Endodermal cell (in vitro differentiated cells): ENCODE results near the gene ACOT9. TPM values are rescaled to one million over a fixed set of nuclear protein-coding genes. Genes with fewer than 3 reads are reported as not detected.

Experiments
- DNase-seq: peaks from one replicate; pipeline ENCODE4 v3.0.0-alpha.2; 2017
- H3K27ac ChIP-seq: 2 replicates; pipeline ENCODE4 v1.5.1; 2013; ENCODE audit warnings: mild to moderate bottlenecking, low read depth, low read length, moderate library complexity
- H3K27me3 ChIP-seq: 2 replicates; pipeline ENCODE4 v1.6.1; 2013; ENCODE audit warnings: mild to moderate bottlenecking, low read length, moderate library complexity; ENCODE audit not compliant: insufficient read depth, control insufficient read depth, poor library complexity, severe bottlenecking
- H3K36me3 ChIP-seq: 2 replicates; pipeline ENCODE4 v1.7.0; 2013; ENCODE audit warnings: mild to moderate bottlenecking, low read length, moderate library complexity; ENCODE audit not compliant: control insufficient read depth, insufficient read depth
- H3K4me1 ChIP-seq: one replicate; pipeline ENCODE4 v1.7.0; 2013; ENCODE audit warnings: low read length; ENCODE audit not compliant: control insufficient read depth, insufficient read depth
- H3K4me3 ChIP-seq: 2 replicates; pipeline ENCODE4 v1.5.1; 2013; ENCODE audit warnings: mild to moderate bottlenecking, low read length, moderate library complexity
- H3K9ac ChIP-seq: 2 replicates; pipeline ENCODE4 v1.6.1; 2013; ENCODE audit warnings: mild to moderate bottlenecking, low read length, moderate library complexity; ENCODE audit not compliant: poor library complexity, severe bottlenecking; ENCODE audit errors: extremely low read depth
- H3K9me3 ChIP-seq: 2 replicates; pipeline ENCODE4 v1.6.1; 2013; ENCODE audit warnings: mild to moderate bottlenecking, low read length, moderate library complexity; ENCODE audit not compliant: control insufficient read depth
- H3K27ac Mint-ChIP-seq: 2 replicates; pipeline ENCODE4 v1.8.0; 2020; ENCODE audit warnings: mixed read lengths
- H3K27me3 Mint-ChIP-seq: 2 replicates; pipeline ENCODE4 v1.8.0; 2021; ENCODE audit warnings: mild to moderate bottlenecking, mixed read lengths; ENCODE audit not compliant: insufficient read depth
- H3K36me3 Mint-ChIP-seq: 2 replicates; pipeline ENCODE4 v1.8.0; 2020; ENCODE audit warnings: low read depth, mixed read lengths
- H3K4me1 Mint-ChIP-seq: 2 replicates; pipeline ENCODE4 v1.8.0; 2020; ENCODE audit warnings: mixed read lengths
- H3K4me3 Mint-ChIP-seq: 2 replicates; pipeline ENCODE4 v1.8.0; 2020; ENCODE audit warnings: mild to moderate bottlenecking, moderate library complexity, mixed read lengths
- H3K9me3 Mint-ChIP-seq: 2 replicates; pipeline ENCODE4 v1.8.0; 2020; ENCODE audit warnings: mild to moderate bottlenecking, mixed read lengths
- WGBS, 2 experiments: methylation state at CpG; one replicate each; pipeline versions ENCODE4 v1.1.5 to v1.1.7; 2013; ENCODE audit warnings: missing lambda C conversion rate in 2 of 2, mixed read lengths in 1 of 2; ENCODE audit not compliant: insufficient coverage in 1 of 2, insufficient read length in 1 of 2; 5-methylcytosine and 5-hydroxymethylcytosine counted together
- total RNA-seq, 2 donors: library from RNA; stranded (reverse); fragmentation: NEBNext Ultra II Directional in 1 of 2; extraction: Animal tissue kit (Norgen Biotek cat#: 25700) in 1 of 2; gene quantifications; 2 replicates in 1 of 2; 3 replicates in 1 of 2; pipeline ENCODE4 v1.2.1, GENCODE V29; 2021
- TF ChIP-seq, protein P1 (sequence below): fragments of 200-600 bp; sonication (generic); conservative IDR thresholded peaks from 2 replicates; pipeline ENCODE4 v1.5.0; 2021; ENCODE audit warnings: antibody characterized with exemption, mild to moderate bottlenecking

ACOT9 gene
- total RNA-seq, 2 donors from 2014 or later = 34.6 to 58.4 TPM

- H3K27ac ChIP-seq = no peak overlapping the region
- Mint-ChIP-seq H3K9me3 (no peaks in the 10 kb centered on the region), H3K36me3 (peaks cover 21% of the 10 kb centered on the region), H3K4me1 (peaks cover 26% of the 10 kb centered on the region), H3K4me3 (no peak overlapping the region), H3K27ac (no peak overlapping the region), H3K27me3 (no peaks in the 10 kb centered on the region)
- TF ChIP-seq, protein P1, sequence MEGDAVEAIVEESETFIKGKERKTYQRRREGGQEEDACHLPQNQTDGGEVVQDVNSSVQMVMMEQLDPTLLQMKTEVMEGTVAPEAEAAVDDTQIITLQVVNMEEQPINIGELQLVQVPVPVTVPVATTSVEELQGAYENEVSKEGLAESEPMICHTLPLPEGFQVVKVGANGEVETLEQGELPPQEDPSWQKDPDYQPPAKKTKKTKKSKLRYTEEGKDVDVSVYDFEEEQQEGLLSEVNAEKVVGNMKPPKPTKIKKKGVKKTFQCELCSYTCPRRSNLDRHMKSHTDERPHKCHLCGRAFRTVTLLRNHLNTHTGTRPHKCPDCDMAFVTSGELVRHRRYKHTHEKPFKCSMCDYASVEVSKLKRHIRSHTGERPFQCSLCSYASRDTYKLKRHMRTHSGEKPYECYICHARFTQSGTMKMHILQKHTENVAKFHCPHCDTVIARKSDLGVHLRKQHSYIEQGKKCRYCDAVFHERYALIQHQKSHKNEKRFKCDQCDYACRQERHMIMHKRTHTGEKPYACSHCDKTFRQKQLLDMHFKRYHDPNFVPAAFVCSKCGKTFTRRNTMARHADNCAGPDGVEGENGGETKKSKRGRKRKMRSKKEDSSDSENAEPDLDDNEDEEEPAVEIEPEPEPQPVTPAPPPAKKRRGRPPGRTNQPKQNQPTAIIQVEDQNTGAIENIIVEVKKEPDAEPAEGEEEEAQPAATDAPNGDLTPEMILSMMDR = no peak
- H3K36me3 ChIP-seq = no peaks in the 10 kb centered on the region
- no peak overlapping the region for H3K9ac ChIP-seq
- no peaks in the 10 kb centered on the region for H3K9me3 ChIP-seq
- H3K4me3 ChIP-seq = no peak overlapping the region
- no peaks in the 10 kb centered on the region for H3K4me1 ChIP-seq
- no peaks in the 10 kb centered on the region for H3K27me3 ChIP-seq
- peak; percentile 50 for DNase-seq
- 90 to 91% methylated on average over 2 to 7 of the region's 8 CpGs for WGBS, 2 experiments
These were observed 46.5 kb upstream of the ACOT9 start for GRCh38 chrX:23789386-23790154.

- H3K9me3 Mint-ChIP-seq = no peaks in the 10 kb centered on the region
- WGBS, 2 experiments = 97% methylated on average over 2 of the region's 4 CpGs; no CpG with 5 or more reads in 1 of the 2 experiments
- H3K36me3 Mint-ChIP-seq = peaks cover 27% of the 10 kb centered on the region
- TF ChIP-seq, protein P1 = no peak
- H3K4me1 Mint-ChIP-seq = peaks cover 32% of the 10 kb centered on the region
- Histone ChIP-seq H3K4me1 (no peaks in the 10 kb centered on the region), H3K27ac (no peak overlapping the region), H3K4me3 (no peak overlapping the region), H3K9ac (no peak overlapping the region), H3K36me3 (no peaks in the 10 kb centered on the region), H3K9me3 (no peaks in the 10 kb centered on the region), H3K27me3 (no peaks in the 10 kb centered on the region)
- no peak overlapping the region for H3K4me3 Mint-ChIP-seq
- no peaks in the 10 kb centered on the region for H3K27me3 Mint-ChIP-seq
- DNase-seq = no peak
- no peak overlapping the region for H3K27ac Mint-ChIP-seq
These were observed 45.9 kb upstream of the ACOT9 start for GRCh38 chrX:23788946-23789345.

DNA sequence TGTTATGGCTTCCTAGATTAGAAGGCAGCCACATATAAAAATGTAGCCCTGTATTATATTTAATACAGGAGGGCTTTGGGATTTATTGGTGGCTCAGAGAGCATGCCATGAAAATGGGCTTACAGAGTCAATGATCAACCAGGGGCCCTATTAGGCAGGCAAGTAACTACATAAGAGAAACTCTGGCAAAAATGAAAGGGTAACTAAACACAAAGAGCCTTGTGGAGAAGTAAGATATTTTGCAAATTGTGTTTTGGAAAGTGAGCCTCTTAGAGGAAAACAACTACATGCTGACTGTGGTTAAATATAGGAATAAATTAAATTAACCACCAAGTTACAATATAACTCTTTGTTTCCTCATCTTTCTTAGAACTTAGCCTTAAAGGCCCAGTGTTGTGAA lies 45.4 kb upstream of the ACOT9 start:
- H3K27ac ChIP-seq = no peak overlapping the region
- H3K4me1 Mint-ChIP-seq = peaks cover 36% of the 10 kb centered on the region

More for the DNA sequence above, 45.4 kb upstream of the ACOT9 start:
- DNase-seq = no peak
- H3K36me3 ChIP-seq = no peaks in the 10 kb centered on the region
- Mint-ChIP-seq H3K4me3 (no peak overlapping the region), H3K36me3 (peaks cover 27% of the 10 kb centered on the region), H3K27ac (no peak overlapping the region), H3K27me3 (no peaks in the 10 kb centered on the region), H3K9me3 (no peaks in the 10 kb centered on the region)
- H3K4me3 ChIP-seq = no peak overlapping the region
- H3K27me3 ChIP-seq = no peaks in the 10 kb centered on the region
- H3K4me1 ChIP-seq = no peaks in the 10 kb centered on the region
- no peaks in the 10 kb centered on the region for H3K9me3 ChIP-seq
- TF ChIP-seq, protein P1 = no peak
- no peak overlapping the region for H3K9ac ChIP-seq
